HG03196 (cell line): ENCODE results near the gene GCNT4.

Experiments used
- ATAC-seq: cut with Tn5 transposase; IDR thresholded peaks from one replicate; pipeline ENCODE4 v1.9.1; 2021; ENCODE audit not compliant: unreplicated experiment

The GCNT4 gene

DNA sequence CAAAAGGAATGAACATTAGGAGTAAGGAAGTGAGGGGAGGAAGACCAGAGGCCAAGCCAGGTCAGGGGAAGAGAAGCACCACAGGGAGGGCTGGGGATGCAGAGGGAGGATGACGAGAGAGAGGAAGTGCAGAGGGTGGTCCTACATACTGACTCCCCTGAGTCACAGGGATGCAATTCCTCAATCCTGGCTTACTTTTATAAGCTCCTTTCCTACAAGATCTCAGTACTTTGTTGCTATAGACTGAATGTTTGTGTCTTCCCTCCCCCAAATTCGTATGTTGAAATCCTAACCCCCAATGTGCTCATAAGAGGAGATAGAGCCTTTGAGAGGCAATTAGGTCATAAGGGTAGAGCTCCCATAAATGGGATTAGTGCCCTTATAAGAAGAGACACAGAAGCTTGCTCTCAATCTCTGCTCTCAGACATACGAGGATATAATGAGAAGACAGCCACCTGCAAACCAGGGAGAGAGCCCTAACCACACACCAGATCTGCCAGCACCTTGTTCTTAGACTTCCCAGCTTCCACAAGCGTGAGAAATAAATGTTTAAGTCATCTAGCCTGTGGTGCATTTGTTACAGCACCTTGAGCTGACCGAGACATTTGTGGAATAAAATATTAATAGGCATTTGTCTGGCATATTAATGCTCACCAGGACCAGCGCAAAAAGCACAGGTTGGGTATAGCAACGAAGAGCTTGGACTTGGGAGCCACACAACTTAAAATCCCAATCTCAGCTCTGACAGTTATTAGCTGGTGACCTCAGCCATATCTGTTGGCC lies 33.4 kb downstream of the GCNT4 start:
- ATAC-seq: no peak

GRCh38 chr5:75017971-75018370 lies 34.4 kb downstream of the GCNT4 start:
- no peak for ATAC-seq

GRCh38 chr5:75016896-75017295 lies 35.5 kb downstream of the GCNT4 start:
- ATAC-seq: no peak

DNA sequence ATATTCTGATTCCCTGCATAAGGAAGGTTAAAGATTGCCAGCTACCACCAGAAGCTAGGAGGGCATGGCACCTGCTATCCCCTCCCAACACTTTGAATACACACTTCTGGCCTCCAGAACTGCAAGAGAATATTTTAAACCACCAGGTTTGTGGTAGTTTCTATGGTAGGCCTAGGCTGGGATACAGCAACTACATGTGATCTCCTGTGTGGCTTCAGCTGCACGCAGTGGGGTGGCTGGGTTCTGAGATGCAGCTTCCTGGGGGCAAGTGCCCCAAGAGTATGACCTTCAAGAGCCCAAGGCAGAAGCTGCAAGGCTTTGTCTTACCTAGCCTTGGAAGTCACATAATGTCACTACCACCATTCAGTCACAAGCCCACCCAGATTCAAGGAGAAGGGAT lies 39.6 kb downstream of the GCNT4 start:
- no peak for ATAC-seq

GRCh38 chr5:75010838-75011237 lies 41.5 kb downstream of the GCNT4 start:
- ATAC-seq: no peak

DNA sequence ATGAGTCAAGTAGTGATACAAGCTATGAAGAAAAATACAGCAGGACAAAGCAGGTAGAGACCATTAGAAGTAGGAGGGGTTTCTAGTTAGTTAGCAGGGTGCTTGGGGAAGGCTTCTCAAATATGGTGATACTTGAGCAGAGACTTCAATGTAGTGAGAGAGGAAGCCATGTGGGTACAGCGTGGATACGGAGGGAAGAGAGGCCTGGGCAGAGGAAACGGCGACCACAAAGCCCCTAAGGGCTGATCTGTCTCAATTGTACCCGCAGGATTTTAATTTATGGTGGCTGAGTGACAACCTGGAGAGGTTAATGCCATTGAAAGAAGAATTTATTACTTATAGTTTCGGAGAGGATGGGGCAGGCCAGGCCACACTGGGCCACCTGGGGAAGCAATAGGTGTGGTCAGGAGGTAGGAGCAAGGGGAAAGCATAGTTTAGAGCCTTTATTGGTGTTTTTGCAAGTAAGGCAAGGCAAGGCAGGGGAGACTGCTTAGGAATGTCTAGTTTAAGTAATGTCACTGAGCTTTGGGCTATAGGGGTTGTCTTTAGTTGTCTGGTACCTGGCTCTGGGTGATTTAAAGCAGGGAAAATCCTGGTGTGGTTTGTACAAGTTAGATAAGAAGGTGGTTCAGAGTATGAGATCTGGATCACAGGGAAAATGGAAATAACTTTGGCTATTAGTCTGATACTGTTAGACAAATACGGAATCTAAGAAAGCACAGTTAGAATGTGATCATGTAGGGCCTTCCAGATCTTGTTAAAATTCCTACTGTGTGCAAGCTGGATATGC lies 42.6 kb downstream of the GCNT4 start:
- no peak for ATAC-seq

GRCh38 chr5:75006865-75007822 lies 45.2 kb downstream of the GCNT4 start:
- ATAC-seq: no peak

- no peak for ATAC-seq
These were observed 46.8 kb downstream of the GCNT4 start for GRCh38 chr5:75005561-75005960.
